GM19238 (cell line): ENCODE results near the gene TRIM16.
"Not testable (repeated sequence)": the region's sequence is repeated elsewhere in the genome, so short reads cannot be mapped to it uniquely, and the experiment has no call there.

Experiments used
- DNase-seq: peaks from one replicate; pipeline ENCODE4 v3.0.0; 2011; ENCODE audit warnings: low spot score; ENCODE audit not compliant: insufficient read length

The TRIM16 gene

GRCh38 chr17:15659236-15659635, 24.9 kb downstream of the TRIM16 start:
- no peak for DNase-seq

GRCh38 chr17:15658296-15658695, 25.8 kb downstream of the TRIM16 start:
- no peak for DNase-seq

- DNase-seq, result no peak
Observed at GRCh38 chr17:15657868-15658267, 26.2 kb downstream of the TRIM16 start.

DNA sequence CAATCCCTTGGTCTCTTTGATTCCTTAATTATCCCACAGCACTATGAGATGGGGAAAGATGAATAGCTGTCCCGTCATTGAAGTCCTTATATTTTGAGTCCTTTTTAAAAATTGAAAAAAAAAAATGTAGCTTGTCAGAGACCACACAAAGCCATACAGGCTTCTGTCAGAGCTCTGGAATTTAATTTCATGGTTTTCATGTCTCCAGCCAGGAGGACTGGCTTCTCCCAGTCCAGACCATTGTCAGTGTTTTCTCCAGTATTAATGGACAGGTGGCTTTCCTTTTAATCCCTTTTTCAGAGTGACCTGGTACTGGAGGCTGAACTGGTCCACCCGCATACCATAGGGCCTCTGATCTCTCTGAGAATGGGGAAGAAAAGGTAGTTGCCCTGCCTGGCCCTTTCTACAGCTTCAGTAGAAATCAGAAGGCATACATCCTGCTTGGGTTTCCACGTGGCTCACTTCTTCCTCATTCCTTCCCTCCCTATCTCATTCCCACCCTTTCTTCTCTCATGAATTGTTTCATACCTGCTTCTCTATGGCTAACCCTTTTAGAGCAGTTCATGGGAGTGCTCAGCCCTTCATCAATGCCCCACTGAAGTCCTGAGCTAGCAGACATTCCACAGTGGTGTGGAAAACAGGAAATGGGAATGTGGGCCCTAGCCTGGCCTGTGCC, 29.1 kb downstream of the TRIM16 start:
- DNase-seq, result no peak

DNA sequence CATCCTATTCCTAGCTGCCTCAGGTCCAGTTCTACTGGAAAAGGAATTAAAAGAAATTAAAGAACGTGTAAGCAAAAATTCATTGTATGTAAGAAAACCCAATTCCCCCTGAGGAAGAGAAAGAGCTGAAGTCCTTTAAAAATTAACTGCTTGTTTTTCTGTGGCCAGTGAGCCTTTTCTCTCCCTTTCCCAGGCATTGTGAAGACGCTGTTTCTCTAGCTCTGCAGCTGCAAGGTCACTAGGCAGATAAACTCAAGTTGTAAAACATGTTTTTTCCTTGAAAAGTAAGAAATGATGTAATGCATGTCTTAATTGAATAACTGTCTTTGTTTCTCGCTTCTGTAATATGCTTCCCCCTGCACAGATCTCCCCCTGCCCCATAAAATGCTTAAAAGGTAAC, 29.7 kb downstream of the TRIM16 start:
- DNase-seq, result not testable (repeated sequence)

DNA sequence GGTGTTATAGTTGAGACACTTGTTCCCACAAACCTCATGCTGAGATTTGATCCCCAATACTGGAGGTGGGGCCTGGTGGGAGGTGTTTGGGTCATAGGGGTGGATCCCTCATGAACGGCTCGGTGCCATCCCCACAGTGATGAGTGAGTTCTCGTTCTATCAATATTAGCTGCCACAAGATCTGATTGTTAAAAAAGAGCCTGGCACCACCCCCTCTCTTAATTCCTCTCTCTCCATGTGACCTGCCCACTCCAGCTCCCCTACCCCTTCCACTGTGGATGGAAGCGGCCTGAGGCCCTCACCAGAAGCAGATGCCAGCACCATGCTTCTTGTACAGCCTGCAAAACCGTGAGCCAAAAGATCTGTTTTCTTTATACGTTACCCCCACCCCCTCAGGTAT, 31.2 kb downstream of the TRIM16 start:
- DNase-seq, result no peak

DNA sequence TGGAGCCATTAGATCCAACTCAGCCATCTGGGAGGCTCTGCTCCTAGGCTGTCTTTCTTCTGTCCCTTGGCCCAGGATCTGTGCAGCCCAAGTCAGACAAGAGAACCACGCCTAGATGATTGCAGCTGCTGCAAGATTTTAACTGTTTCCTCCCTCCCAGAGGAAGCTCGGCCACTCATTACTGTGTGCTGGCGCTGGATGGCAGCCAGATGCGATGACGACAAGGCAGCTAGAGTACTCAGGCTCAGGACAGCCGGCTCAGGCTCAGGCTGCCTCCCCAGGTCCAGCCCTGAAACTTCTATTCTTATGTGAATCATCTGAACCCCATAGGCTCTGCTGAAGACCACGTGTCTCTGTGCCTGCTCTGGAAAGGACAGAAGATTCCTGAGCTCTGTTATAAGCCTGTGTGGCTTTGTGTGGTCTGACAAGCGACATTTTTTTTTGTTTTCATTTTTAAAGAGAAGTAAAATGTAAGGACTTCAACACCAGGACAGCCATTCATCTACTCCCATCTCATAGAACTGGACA, 32.5 kb downstream of the TRIM16 start:
- peak; percentile 13 for DNase-seq

- no peak for DNase-seq
Observed at GRCh38 chr17:15650741-15651582, 33.1 kb downstream of the TRIM16 start.

DNA sequence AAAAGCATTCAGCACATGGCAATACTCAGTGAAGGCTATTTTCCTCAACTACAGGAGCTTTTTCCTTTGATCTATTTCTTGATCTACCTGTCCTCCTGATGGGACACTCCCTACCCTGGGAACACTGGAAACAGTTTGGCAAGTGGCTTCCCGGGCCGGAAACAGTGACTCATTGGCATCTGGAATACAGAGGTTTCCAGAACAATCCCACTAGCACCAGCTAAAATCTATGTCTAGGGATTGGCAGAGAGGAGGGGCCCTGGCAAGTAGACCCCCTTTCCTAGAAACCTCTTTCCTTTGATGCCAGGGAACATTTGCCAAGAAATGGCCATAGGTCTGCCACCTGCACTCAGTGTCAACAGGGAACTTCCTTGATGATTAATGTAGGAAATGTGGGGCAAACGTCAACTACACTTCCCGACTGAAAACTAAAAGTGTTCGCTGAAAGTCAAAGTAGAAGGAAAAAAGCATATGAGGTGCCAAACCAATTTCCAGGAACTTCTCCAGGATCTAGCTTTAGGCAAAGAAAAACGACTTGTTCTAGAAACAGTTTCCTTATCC, 34.2 kb downstream of the TRIM16 start:
- DNase-seq, result no peak

GRCh38 chr17:15648386-15648785, 35.7 kb downstream of the TRIM16 start:
- no peak for DNase-seq

DNA sequence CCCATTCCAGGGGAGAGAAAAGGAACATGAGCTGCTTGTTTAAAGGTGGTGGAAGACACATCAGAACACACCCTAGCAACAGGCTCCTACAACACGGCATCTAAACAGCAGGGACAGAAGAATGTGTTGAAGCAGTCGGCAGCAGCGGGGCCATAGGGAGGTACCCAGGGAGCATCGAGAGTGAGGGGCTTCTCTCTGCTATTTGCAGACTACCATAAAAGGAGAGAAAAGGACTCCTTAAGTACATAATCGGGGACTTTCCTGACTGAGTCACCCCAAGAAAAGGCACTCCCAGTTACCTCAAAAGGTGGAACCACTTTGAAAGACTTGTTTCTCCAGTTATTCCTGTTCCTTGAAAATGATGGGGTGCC, 38.2 kb downstream of the TRIM16 start:
- DNase-seq, result not testable (repeated sequence)

GRCh38 chr17:15645099-15645941, 38.8 kb downstream of the TRIM16 start:
- not testable (repeated sequence) for DNase-seq

GRCh38 chr17:15642505-15643251, 41.4 kb downstream of the TRIM16 start:
- DNase-seq, result not testable (repeated sequence)

DNA sequence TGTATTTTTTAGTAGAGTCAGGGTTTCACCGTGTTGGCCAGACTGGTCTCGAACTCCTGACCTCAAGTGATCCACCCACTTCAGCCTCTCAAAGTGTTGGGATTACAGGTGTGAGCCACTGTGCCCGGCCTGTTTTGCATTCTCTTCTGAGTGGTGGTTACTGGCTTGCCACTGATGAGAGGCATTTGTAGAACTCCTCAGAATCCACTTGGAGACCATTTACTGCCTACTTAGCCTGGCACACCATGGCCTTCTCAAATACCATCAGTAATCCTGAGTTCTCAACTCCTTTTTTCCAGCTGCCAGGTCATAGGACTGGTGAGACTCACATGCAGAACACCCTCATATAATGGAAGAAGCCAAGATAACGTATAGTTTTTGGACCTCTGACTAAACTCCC, 42.1 kb downstream of the TRIM16 start:
- DNase-seq, result not testable (repeated sequence)

DNA sequence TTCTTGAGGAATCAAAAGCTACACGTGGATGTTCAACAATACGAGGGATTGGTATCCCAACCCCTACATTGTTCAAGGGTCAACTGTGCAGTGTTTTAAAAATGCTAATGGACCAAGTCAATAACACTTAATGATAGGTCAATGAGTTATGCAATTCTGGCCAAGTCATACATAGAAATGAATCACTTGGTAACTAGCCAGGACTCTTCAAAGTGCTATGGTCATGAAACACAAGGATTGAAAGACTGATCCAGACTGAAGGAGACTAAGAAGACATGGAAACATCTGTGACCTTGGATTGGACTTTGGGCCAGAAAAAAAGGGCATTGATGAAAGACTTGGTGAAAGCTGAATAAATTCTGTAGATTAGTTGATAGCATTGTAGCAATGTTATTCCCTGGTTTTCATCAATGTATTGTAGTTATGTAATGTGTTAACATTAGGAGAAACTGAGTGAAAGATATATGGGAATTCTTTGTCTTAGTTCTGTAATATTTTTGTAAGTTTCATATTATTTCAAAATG, 53.1 kb downstream of the TRIM16 start:
- not testable (repeated sequence) for DNase-seq

DNA sequence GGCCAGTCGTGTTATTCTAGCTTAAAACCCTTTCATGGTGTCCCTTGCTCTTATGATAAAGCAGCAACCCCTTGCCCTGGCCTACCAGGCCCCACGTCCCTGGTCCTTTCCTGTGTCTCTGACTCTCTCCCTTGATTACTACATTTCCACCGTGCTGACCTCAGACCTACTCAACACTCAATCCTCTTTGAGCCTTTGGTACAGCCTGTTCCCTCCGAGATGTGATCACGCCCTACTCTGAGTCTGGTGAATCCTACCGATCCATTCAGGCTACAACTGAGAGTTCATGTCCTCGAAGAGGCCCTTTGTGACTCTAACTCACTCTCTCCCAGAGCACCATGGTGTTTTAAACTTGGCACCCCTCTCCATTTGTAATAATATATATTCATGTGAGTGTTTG, 54.1 kb downstream of the TRIM16 start:
- not testable (repeated sequence) for DNase-seq

GRCh38 chr17:15623661-15624209, 60.4 kb downstream of the TRIM16 start:
- not testable (repeated sequence) for DNase-seq

DNA sequence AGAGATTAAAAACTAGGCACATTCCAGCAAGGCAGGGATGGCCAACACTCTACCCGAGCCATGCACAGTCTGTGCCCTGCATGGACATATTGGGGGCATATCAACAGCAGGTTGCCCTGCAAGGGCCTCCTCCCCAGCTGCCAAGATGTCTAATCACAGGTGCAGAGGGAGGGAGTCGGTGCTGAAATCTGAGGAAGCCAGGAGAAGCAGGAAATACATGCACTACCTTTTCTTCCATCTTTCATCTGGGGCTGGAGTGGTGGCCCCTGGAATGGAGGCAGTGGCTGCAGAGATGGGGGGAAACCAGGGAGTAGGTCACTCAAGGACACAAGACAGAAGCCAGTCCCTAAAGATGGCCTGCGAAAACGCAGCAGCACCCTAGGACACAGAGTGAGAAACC, 60.9 kb downstream of the TRIM16 start:
- DNase-seq, result not testable (repeated sequence)

- not testable (repeated sequence) for DNase-seq
Observed at GRCh38 chr17:15622124-15622523, 62.0 kb downstream of the TRIM16 start.
